Neural progenitor cell (in vitro differentiated cells): ENCODE results near the gene RB1. TPM values are rescaled to one million over a fixed set of nuclear protein-coding genes. Genes with fewer than 3 reads are reported as not detected.
"Not testable (repeated sequence)": the region's sequence is repeated elsewhere in the genome, so short reads cannot be mapped to it uniquely, and the experiment has no call there.

Experiments used
- DNase-seq: peaks from one replicate; pipeline ENCODE4 v3.0.0-alpha.2; 2016; ENCODE audit warnings: low spot score
- H2AFZ ChIP-seq: fragments of 200-600 bp; sonication (generic); replicated peaks from 2 replicates; pipeline ENCODE4 v1.6.1; 2016; ENCODE audit warnings: antibody characterized with exemption
- H3F3A ChIP-seq: fragments of 200-600 bp; sonication (generic); 2 replicates; pipeline ENCODE4 v1.6.1; 2016; ENCODE audit warnings: antibody characterized with exemption, low read depth
- H3K27ac ChIP-seq: fragments of 200-600 bp; sonication (generic); 2 replicates; pipeline ENCODE4 v1.5.1; 2016; ENCODE audit warnings: mild to moderate bottlenecking
- H3K27me3 ChIP-seq: fragments of 200-600 bp; sonication (generic); 2 replicates; pipeline ENCODE4 v1.6.1; 2016; ENCODE audit warnings: mild to moderate bottlenecking, moderate library complexity
- H3K36me3 ChIP-seq: fragments of 200-600 bp; sonication (generic); 2 replicates; pipeline ENCODE4 v1.5.1; 2016
- H3K4me1 ChIP-seq: fragments of 200-600 bp; sonication (generic); 2 replicates; pipeline ENCODE4 v1.6.1; 2016; ENCODE audit warnings: mixed run types
- H3K4me2 ChIP-seq: fragments of 200-600 bp; sonication (generic); 2 replicates; pipeline ENCODE4 v1.6.1; 2016
- H3K4me3 ChIP-seq: fragments of 200-600 bp; sonication (generic); 2 replicates; pipeline ENCODE4 v1.5.1; 2016
- H3K79me2 ChIP-seq: fragments of 200-600 bp; sonication (generic); 2 replicates; pipeline ENCODE4 v1.6.1; 2016; ENCODE audit warnings: low read depth
- H3K9ac ChIP-seq: fragments of 200-600 bp; sonication (generic); 2 replicates; pipeline ENCODE4 v1.6.1; 2016
- H3K9me3 ChIP-seq: fragments of 200-600 bp; sonication (generic); 2 replicates; pipeline ENCODE4 v1.5.1; 2016; ENCODE audit warnings: low read depth
- H4K20me1 ChIP-seq: fragments of 200-600 bp; sonication (generic); 2 replicates; pipeline ENCODE4 v1.6.1; 2016; ENCODE audit warnings: low read depth
- H3K27ac Mint-ChIP-seq: 3 replicates; pipeline ENCODE4 v1.8.0; 2021; ENCODE audit warnings: mixed read lengths
- H3K27me3 Mint-ChIP-seq: 2 replicates; pipeline ENCODE4 v1.8.0; 2022; ENCODE audit warnings: low read depth, mild to moderate bottlenecking, inconsistent platforms, moderate library complexity, mixed read lengths; ENCODE audit not compliant: insufficient read depth
- H3K36me3 Mint-ChIP-seq: 3 replicates; pipeline ENCODE4 v1.8.0; 2021; ENCODE audit warnings: mixed read lengths
- H3K4me1 Mint-ChIP-seq: 3 replicates; pipeline ENCODE4 v1.8.0; 2021; ENCODE audit warnings: mixed read lengths
- H3K4me3 Mint-ChIP-seq: 3 replicates; pipeline ENCODE4 v1.8.0; 2021; ENCODE audit warnings: mild to moderate bottlenecking, moderate library complexity, mixed read lengths
- H3K9me3 Mint-ChIP-seq: 3 replicates; pipeline ENCODE4 v1.8.0; 2020; ENCODE audit warnings: mixed read lengths
- CTCF ChIP-seq: fragments of 200-600 bp; sonication (generic); IDR thresholded peaks from 2 replicates; pipeline ENCODE4 v1.5.1; 2017; ENCODE audit warnings: antibody characterized with exemption, mild to moderate bottlenecking
- EZH2 ChIP-seq: fragments of 200-600 bp; sonication (generic); IDR thresholded peaks from 2 replicates; pipeline ENCODE4 v1.6.1; 2017; ENCODE audit warnings: antibody characterized with exemption, mild to moderate bottlenecking, moderate library complexity
- EZH2phosphoT487 ChIP-seq: fragments of 200-600 bp; sonication (generic); IDR thresholded peaks from 2 replicates; pipeline ENCODE4 v1.6.1; 2017; ENCODE audit warnings: antibody characterized with exemption
- total RNA-seq: library from RNA; depleted of rRNA; stranded (reverse); fragments of >200 nt; gene quantifications from 2 replicates; pipeline ENCODE4 v1.2.3, GENCODE V29; 2015; ENCODE audit warnings: low replicate concordance

The RB1 gene
- total RNA-seq, 1 donor from 2014 or later = 39.5 TPM

GRCh38 chr13:48426052-48426451 lies 122.5 kb downstream of the RB1 start:
- H3K9me3 ChIP-seq = no peaks in the 10 kb centered on the region
- H3K9ac ChIP-seq = no peak overlapping the region
- peaks cover 6% of the 10 kb centered on the region for H3K9me3 Mint-ChIP-seq
- no peaks in the 10 kb centered on the region for H3K4me1 ChIP-seq
- H3K4me1 Mint-ChIP-seq = no peaks in the 10 kb centered on the region
- no peaks in the 10 kb centered on the region for H3K36me3 ChIP-seq
- no peak overlapping the region for H2AFZ ChIP-seq
- no peak overlapping the region for H3K4me3 ChIP-seq
- H3K27ac ChIP-seq = no peak overlapping the region
- no peak overlapping the region for H3K4me2 ChIP-seq
- no peaks in the 10 kb centered on the region for H3K79me2 ChIP-seq
- H3F3A ChIP-seq = no peaks in the 10 kb centered on the region
- no peak overlapping the region for H3K27ac Mint-ChIP-seq
- no peaks in the 10 kb centered on the region for H3K27me3 Mint-ChIP-seq
- H3K4me3 Mint-ChIP-seq = no peak overlapping the region
- no peak for DNase-seq
- peaks cover 4% of the 10 kb centered on the region for H3K36me3 Mint-ChIP-seq
- TF ChIP-seq EZH2 (no peak), EZH2phosphoT487 (no peak), CTCF (no peak)
- H4K20me1 ChIP-seq = no peaks in the 10 kb centered on the region
- no peaks in the 10 kb centered on the region for H3K27me3 ChIP-seq

GRCh38 chr13:48426755-48427298 lies 123.3 kb downstream of the RB1 start:
- not testable (repeated sequence) for H2AFZ ChIP-seq, H3K36me3 ChIP-seq, H3K27ac Mint-ChIP-seq, H3F3A ChIP-seq, H3K9ac ChIP-seq, H3K27me3 Mint-ChIP-seq, H3K4me2 ChIP-seq, H3K4me3 Mint-ChIP-seq, DNase-seq, H3K27me3 ChIP-seq, H3K4me1 ChIP-seq, H3K4me3 ChIP-seq, H3K4me1 Mint-ChIP-seq, H3K9me3 ChIP-seq, H4K20me1 ChIP-seq, H3K79me2 ChIP-seq, H3K9me3 Mint-ChIP-seq, H3K27ac ChIP-seq, H3K36me3 Mint-ChIP-seq

- H3K36me3 Mint-ChIP-seq = peaks cover 4% of the 10 kb centered on the region
- H3K4me1 ChIP-seq = peaks cover 8% of the 10 kb centered on the region
- H3K27me3 ChIP-seq = no peaks in the 10 kb centered on the region
- H3K27me3 Mint-ChIP-seq = no peaks in the 10 kb centered on the region
- no peaks in the 10 kb centered on the region for H4K20me1 ChIP-seq
- H3K9me3 Mint-ChIP-seq = no peaks in the 10 kb centered on the region
- TF ChIP-seq EZH2 (no peak), EZH2phosphoT487 (no peak), CTCF (no peak)
- no peaks in the 10 kb centered on the region for H3K36me3 ChIP-seq
- no peaks in the 10 kb centered on the region for H3F3A ChIP-seq
- no peak overlapping the region for H3K27ac ChIP-seq
- H3K4me1 Mint-ChIP-seq = no peaks in the 10 kb centered on the region
- no peak overlapping the region for H3K27ac Mint-ChIP-seq
- H2AFZ ChIP-seq = no peak overlapping the region
- H3K4me2 ChIP-seq = no peak overlapping the region
- DNase-seq = no peak
- H3K4me3 Mint-ChIP-seq = no peak overlapping the region
- H3K4me3 ChIP-seq = no peak overlapping the region
- H3K79me2 ChIP-seq = no peaks in the 10 kb centered on the region
- no peaks in the 10 kb centered on the region for H3K9me3 ChIP-seq
- H3K9ac ChIP-seq = no peak overlapping the region
Observed at GRCh38 chr13:48429036-48429435, 125.5 kb downstream of the RB1 start.

- H3K4me3 Mint-ChIP-seq = no peak overlapping the region
- Histone ChIP-seq H3K9me3 (no peaks in the 10 kb centered on the region), H3K27ac (no peak overlapping the region), H2AFZ (no peak overlapping the region), H3K4me3 (no peak overlapping the region), H3F3A (no peaks in the 10 kb centered on the region), H3K27me3 (no peaks in the 10 kb centered on the region), H4K20me1 (no peaks in the 10 kb centered on the region), H3K9ac (no peak overlapping the region), H3K36me3 (no peaks in the 10 kb centered on the region), H3K4me2 (no peak overlapping the region), H3K4me1 (peaks cover 8% of the 10 kb centered on the region), H3K79me2 (no peaks in the 10 kb centered on the region)
- peaks cover 6% of the 10 kb centered on the region for H3K36me3 Mint-ChIP-seq
- H3K9me3 Mint-ChIP-seq = no peaks in the 10 kb centered on the region
- no peaks in the 10 kb centered on the region for H3K4me1 Mint-ChIP-seq
- H3K27me3 Mint-ChIP-seq = no peaks in the 10 kb centered on the region
- DNase-seq = no peak
- H3K27ac Mint-ChIP-seq = no peak overlapping the region
- TF ChIP-seq EZH2phosphoT487 = no peak
- TF ChIP-seq CTCF = no peak
- TF ChIP-seq EZH2 = no peak
Observed at GRCh38 chr13:48429886-48430285, 126.3 kb downstream of the RB1 start.
